SJCRH30 (cell line): ENCODE measurements around the gene CDYL. TPM values are rescaled to one million over a fixed set of nuclear protein-coding genes. Genes with fewer than 3 reads are reported as not detected.

Source experiments
- DNase-seq, 2 experiments: peaks; one replicate each; pipeline ENCODE4 v3.0.0-alpha.2; 2015 to 2020
- H3K27ac ChIP-seq: fragments of 250-450 bp; sonication (Bioruptor Pico); 2 replicates; pipeline ENCODE4 v1.5.1; 2020; ENCODE audit warnings: mild to moderate bottlenecking, moderate library complexity
- H3K27me3 ChIP-seq: fragments of 250-450 bp; sonication (Bioruptor Pico); 2 replicates; pipeline ENCODE4 v1.5.1; 2020; ENCODE audit warnings: mild to moderate bottlenecking, moderate library complexity
- H3K36me3 ChIP-seq: fragments of 250-450 bp; sonication (Bioruptor Pico); 2 replicates; pipeline ENCODE4 v1.5.1; 2020; ENCODE audit warnings: mild to moderate bottlenecking, moderate library complexity
- H3K4me1 ChIP-seq: fragments of 250-450 bp; sonication (Bioruptor Pico); 2 replicates; pipeline ENCODE4 v1.5.1; 2020; ENCODE audit warnings: mild to moderate bottlenecking, moderate library complexity
- H3K4me3 ChIP-seq: fragments of 250-450 bp; sonication (Bioruptor Pico); 2 replicates; pipeline ENCODE4 v1.5.1; 2020; ENCODE audit warnings: mild to moderate bottlenecking, moderate library complexity
- H3K9me3 ChIP-seq: fragments of 250-450 bp; sonication (Bioruptor Pico); replicated peaks from 2 replicates; pipeline ENCODE4 v1.5.1; 2020; ENCODE audit warnings: mild to moderate bottlenecking, moderate library complexity
- total RNA-seq: library from RNA; depleted of rRNA; stranded (reverse); fragments of >200 nt; shearing (Covaris generic); gene quantifications from 2 replicates; pipeline ENCODE4 v1.2.3, GENCODE V29; 2014

The CDYL gene
- total RNA-seq, 1 experiment from 2014 or later: 68.7 TPM

GRCh38 chr6:4937414-4937813, 161.2 kb downstream of the CDYL start:
- Histone ChIP-seq H3K4me1 (peaks cover 20% of the 10 kb centered on the region), H3K27me3 (no peaks in the 10 kb centered on the region), H3K4me3 (no peak overlapping the region), H3K9me3 (no peaks in the 10 kb centered on the region), H3K27ac (no peak overlapping the region), H3K36me3 (no peaks in the 10 kb centered on the region; the same call in 1 of the 2 replicates)
- DNase-seq: no peak

DNA sequence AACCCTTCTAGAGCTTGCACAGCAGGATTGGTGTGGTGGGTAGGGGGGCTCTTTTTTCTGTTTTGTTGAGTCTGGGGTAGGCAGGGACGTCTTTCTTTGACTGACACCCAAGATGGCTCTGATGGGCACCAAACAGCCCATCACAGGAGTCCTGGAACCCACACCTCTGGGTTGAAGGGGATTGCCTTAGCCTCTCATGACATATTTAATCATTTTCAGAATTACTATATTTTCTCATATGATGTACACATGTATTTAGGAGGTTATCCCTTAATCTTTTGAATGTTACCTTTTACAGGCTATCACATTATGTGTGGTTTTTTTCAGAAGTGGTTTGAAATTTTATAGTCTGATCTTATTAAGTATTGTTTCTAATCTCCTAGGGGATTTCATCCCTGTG, 163.0 kb downstream of the CDYL start:
- peaks cover 4% of the 10 kb centered on the region; the same call in 1 of the 2 replicates for H3K36me3 ChIP-seq
- no peak for DNase-seq
- peaks cover 28% of the 10 kb centered on the region for H3K4me1 ChIP-seq

DNA sequence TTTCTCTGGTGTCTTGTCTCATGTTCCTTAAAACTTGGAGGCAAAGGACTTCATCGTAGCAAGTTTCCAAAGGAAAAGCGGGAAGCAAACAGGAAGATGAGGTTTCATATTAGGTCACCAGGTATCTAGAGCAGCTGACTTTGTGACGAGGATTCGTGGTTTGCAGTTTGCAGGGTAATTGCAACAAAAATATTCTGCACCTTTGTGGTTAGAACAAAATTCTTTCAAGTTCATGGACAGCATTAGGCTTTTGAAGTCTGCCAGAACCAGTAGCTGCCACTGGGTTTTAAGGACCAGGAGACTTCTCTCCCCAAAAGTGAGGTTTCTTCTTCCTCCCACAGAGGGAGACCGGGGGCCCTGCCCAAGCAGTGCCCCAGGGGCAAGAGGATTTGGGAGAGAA, 164.2 kb downstream of the CDYL start:
- Histone ChIP-seq H3K4me1 (peaks cover 28% of the 10 kb centered on the region), H3K36me3 (peaks cover 4% of the 10 kb centered on the region), H3K27me3 (no peaks in the 10 kb centered on the region), H3K9me3 (no peaks in the 10 kb centered on the region), H3K27ac (no peak overlapping the region), H3K4me3 (no peak overlapping the region)
- peak in 1 of 2 experiments; percentile 11 for DNase-seq

More for the DNA sequence above, 163.0 kb downstream of the CDYL start:
- Histone ChIP-seq H3K9me3 (no peaks in the 10 kb centered on the region), H3K4me3 (no peak overlapping the region), H3K27me3 (no peaks in the 10 kb centered on the region), H3K27ac (no peak overlapping the region)

- Histone ChIP-seq H3K36me3 (peaks cover 4% of the 10 kb centered on the region; the same call in 1 of the 2 replicates), H3K27me3 (no peaks in the 10 kb centered on the region), H3K27ac (peak overlapping the region; percentile 48), H3K4me3 (no peak overlapping the region), H3K4me1 (peaks cover 28% of the 10 kb centered on the region), H3K9me3 (no peaks in the 10 kb centered on the region)
- peak; percentile 57 to 72 for DNase-seq
Measured at GRCh38 chr6:4941782-4942672, 165.8 kb downstream of the CDYL start.

- DNase-seq: no peak
- Histone ChIP-seq H3K4me3 (no peak overlapping the region), H3K9me3 (no peaks in the 10 kb centered on the region), H3K27me3 (no peaks in the 10 kb centered on the region), H3K4me1 (peaks cover 28% of the 10 kb centered on the region), H3K27ac (peak overlapping the region; percentile 48), H3K36me3 (peaks cover 4% of the 10 kb centered on the region)
Measured at GRCh38 chr6:4942673-4943009, 166.4 kb downstream of the CDYL start.

GRCh38 chr6:4943716-4944115, 167.5 kb downstream of the CDYL start:
- Histone ChIP-seq H3K4me3 (no peak overlapping the region), H3K9me3 (no peaks in the 10 kb centered on the region), H3K4me1 (peaks cover 28% of the 10 kb centered on the region), H3K27ac (no peak overlapping the region), H3K27me3 (no peaks in the 10 kb centered on the region), H3K36me3 (peaks cover 5% of the 10 kb centered on the region)
- DNase-seq: no peak

- Histone ChIP-seq H3K4me1 (peaks cover 28% of the 10 kb centered on the region), H3K36me3 (peaks cover 8% of the 10 kb centered on the region), H3K4me3 (no peak overlapping the region), H3K27me3 (no peaks in the 10 kb centered on the region), H3K9me3 (no peaks in the 10 kb centered on the region), H3K27ac (no peak overlapping the region)
- no peak for DNase-seq
Measured at GRCh38 chr6:4944325-4944724, 168.1 kb downstream of the CDYL start.

DNA sequence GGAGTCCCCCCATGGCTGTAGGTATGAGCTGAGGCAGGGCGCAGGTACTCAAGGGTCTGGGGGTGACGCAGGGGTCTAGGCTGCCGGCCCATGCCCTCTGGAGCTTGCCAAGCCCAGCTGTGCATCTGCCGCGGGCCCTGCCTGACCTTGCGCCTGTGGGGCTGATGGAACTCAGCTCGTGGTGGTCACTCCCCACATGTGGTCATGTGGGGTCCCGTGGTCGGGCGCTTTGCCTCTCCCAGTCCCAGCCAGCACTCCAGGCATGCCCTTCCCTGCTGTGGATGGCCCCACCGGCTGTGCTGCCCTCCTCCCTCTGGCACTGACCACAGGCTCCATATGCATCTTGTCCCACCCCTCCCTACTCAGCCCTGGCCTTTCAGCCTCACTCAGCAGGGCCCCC, 170.3 kb downstream of the CDYL start:
- Histone ChIP-seq H3K4me3 (no peak overlapping the region), H3K27me3 (no peaks in the 10 kb centered on the region), H3K27ac (no peak overlapping the region), H3K36me3 (peaks cover 8% of the 10 kb centered on the region), H3K9me3 (no peaks in the 10 kb centered on the region), H3K4me1 (peaks cover 17% of the 10 kb centered on the region)
- no peak for DNase-seq

DNA sequence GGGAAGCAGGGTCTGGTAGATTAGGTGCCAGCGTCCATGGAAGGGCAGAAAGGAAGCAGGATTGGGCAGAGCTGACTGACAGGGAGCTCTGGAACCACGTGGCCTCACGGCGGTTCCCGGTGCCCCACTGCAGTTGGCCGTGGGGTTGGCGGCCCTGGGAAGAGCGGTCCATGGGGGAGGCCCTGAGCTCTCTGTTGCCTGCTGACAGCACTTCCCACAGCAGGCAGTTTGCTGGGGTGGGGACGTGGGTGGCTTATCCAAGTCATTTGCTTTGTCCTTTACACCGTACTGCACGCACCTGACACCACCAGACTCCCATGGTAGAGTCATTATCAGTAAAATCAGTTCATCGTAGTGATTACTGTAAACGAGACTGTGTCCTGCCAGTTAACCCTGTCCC, 171.5 kb downstream of the CDYL start:
- no peak overlapping the region for H3K4me3 ChIP-seq
- peaks cover 8% of the 10 kb centered on the region for H3K36me3 ChIP-seq

GRCh38 chr6:4948781-4949450, 172.7 kb downstream of the CDYL start:
- no peaks in the 10 kb centered on the region for H3K9me3 ChIP-seq
- peaks cover 5% of the 10 kb centered on the region for H3K36me3 ChIP-seq

More for the DNA sequence above, 171.5 kb downstream of the CDYL start:
- no peak for DNase-seq
- Histone ChIP-seq H3K27ac (no peak overlapping the region), H3K9me3 (no peaks in the 10 kb centered on the region), H3K27me3 (no peaks in the 10 kb centered on the region), H3K4me1 (peaks cover 5% of the 10 kb centered on the region)

DNA sequence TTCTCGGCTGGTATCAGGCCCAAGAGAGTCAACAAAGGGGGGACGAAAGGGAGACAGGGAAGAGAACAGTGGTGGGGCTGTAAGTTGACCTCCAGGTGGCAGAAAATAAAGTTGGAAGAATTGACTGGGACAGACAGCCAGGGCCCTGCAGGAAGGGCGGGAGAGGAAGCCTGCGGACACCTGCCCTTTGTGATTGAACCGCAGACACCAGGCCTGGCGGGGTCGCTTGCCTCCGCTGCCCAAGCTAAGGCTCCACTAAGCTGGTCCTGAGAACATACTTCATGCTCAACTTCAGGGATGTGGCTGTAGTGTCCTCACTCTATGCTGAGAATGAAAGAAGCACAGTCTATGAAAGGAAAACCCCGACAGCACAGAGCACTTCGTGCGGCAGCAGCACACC, 173.9 kb downstream of the CDYL start:
- no peaks in the 10 kb centered on the region for H3K9me3 ChIP-seq
- H3K36me3 ChIP-seq: peaks cover 8% of the 10 kb centered on the region
- H3K27me3 ChIP-seq: no peaks in the 10 kb centered on the region
- H3K27ac ChIP-seq: no peak overlapping the region
- H3K4me3 ChIP-seq: no peak overlapping the region
- H3K4me1 ChIP-seq: no peaks in the 10 kb centered on the region
- no peak for DNase-seq

More at GRCh38 chr6:4948781-4949450, 172.7 kb downstream of the CDYL start:
- no peak for DNase-seq
- H3K27me3 ChIP-seq: no peaks in the 10 kb centered on the region
- H3K4me1 ChIP-seq: no peaks in the 10 kb centered on the region
- no peak overlapping the region for H3K4me3 ChIP-seq
- H3K27ac ChIP-seq: no peak overlapping the region

- H3K4me1 ChIP-seq: no peaks in the 10 kb centered on the region
- peaks cover 8% of the 10 kb centered on the region for H3K36me3 ChIP-seq
- no peaks in the 10 kb centered on the region for H3K27me3 ChIP-seq
- DNase-seq: no peak
- H3K27ac ChIP-seq: no peak overlapping the region
- H3K9me3 ChIP-seq: no peaks in the 10 kb centered on the region
- no peak overlapping the region for H3K4me3 ChIP-seq
Measured at GRCh38 chr6:4950836-4951533, 174.8 kb downstream of the CDYL start.

- DNase-seq: no peak
- Histone ChIP-seq H3K36me3 (peaks cover 8% of the 10 kb centered on the region; the same call in 1 of the 2 replicates), H3K4me3 (no peak overlapping the region), H3K27me3 (no peaks in the 10 kb centered on the region), H3K9me3 (no peaks in the 10 kb centered on the region), H3K27ac (no peak overlapping the region), H3K4me1 (no peaks in the 10 kb centered on the region)
Measured at GRCh38 chr6:4953440-4953839, 177.2 kb downstream of the CDYL start.

DNA sequence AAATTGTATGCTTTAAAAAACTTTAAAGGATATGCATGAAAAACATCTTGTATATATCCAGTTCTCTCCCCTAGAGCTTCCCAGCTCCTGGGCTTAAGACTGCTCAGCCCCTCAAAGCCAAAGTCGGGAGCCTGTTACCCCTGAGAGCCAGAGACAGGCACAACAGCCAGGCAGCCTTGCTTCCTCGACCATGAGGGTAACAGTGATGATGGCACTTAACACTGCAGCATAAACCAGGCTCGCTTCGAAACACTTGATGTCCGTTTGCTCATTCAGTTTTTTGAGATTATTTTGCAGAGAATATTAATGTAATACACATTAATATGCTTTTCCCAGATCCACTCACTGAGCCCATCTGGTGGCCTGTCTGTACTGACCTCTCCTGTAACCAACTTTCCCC, 180.4 kb downstream of the CDYL start:
- no peak for DNase-seq
- no peak overlapping the region for H3K4me3 ChIP-seq
- no peak overlapping the region for H3K27ac ChIP-seq
- peaks cover 5% of the 10 kb centered on the region; the same call in 1 of the 2 replicates for H3K36me3 ChIP-seq
- H3K9me3 ChIP-seq: no peaks in the 10 kb centered on the region
- H3K27me3 ChIP-seq: no peaks in the 10 kb centered on the region
- no peaks in the 10 kb centered on the region for H3K4me1 ChIP-seq
